Measurements from ENCODE around the gene EFNA5. TPM values are rescaled to one million over a fixed set of nuclear protein-coding genes. Genes with fewer than 3 reads are reported as not detected.

The EFNA5 gene
- total RNA-seq, 3 donors from 2014 or later (not counting 1 experiment from before 2014, with no cell fraction given): 2.2 to 8.1 (median 4.3) TPM

DNA sequence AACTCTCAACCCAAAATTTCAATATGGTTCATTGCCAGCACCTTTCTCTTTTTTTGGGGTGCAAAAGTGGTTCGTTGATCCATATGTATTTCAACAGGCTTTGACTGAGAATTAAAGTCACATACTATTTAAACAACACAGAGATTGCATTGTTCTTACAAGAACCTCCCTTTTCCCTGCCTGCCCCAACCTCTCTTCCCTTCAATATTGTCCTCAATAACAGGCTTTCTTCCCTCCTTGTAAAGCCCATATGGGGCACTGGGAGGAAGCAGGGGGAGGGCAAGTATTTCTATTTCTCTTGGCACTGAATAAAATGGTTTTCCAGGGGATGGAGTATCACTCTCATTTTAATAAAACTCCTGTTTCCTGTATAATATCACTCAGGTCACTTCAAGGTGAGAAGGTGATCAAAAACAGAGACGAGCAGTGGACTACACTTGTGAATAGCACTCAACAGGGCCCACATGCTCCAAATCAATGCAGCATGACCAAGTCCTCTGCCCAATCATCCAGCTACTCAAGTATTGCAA, 65.1 kb downstream of the EFNA5 start:
- no peaks in the 10 kb centered on the region for H3K27me3 ChIP-seq (ENCODE audit: control insufficient read depth, insufficient read depth, low read length)
- Mint-ChIP-seq H3K9me3 (no peaks in the 10 kb centered on the region), H3K27me3 (ENCODE audit: low read depth in 2 of 2) (peaks cover 0 to 33% of the 10 kb centered on the region in 2 donors), H3K4me3 (no peak overlapping the region), H3K4me1 (peaks cover 13 to 19% of the 10 kb centered on the region in 2 donors), H3K36me3 (no peaks in the 10 kb centered on the region), H3K27ac (no peak overlapping the region)
- 78% methylated on average over 2 of the region's 2 CpGs for WGBS (ENCODE audit: insufficient coverage)
- H3K27ac ChIP-seq (ENCODE audit: low read length): no peak overlapping the region
- no peak for DNase-seq
- no peaks in the 10 kb centered on the region for H3K4me1 ChIP-seq (ENCODE audit: control insufficient read depth, insufficient read depth, low read length)
- intact Hi-C loops (cut with micrococcal nuclease): no loop called here
- no peak for ATAC-seq
- no peak for TF ChIP-seq CTCF (IDR thresholded peaks at IDR 0.05)
- no peak overlapping the region for H3K4me3 ChIP-seq (ENCODE audit: low read length)
- H3K9me3 ChIP-seq (ENCODE audit: control insufficient read depth, insufficient read depth, low read length): no peaks in the 10 kb centered on the region
- no peaks in the 10 kb centered on the region for H3K36me3 ChIP-seq (ENCODE audit: control insufficient read depth, insufficient read depth, low read length)

- peaks cover 1 to 29% of the 10 kb centered on the region in 2 donors for H3K27me3 Mint-ChIP-seq (ENCODE audit: low read depth in 2 of 2)
- ATAC-seq: peak in 2 of 3 donors; percentile 43 to 66
- H3K9me3 Mint-ChIP-seq: no peaks in the 10 kb centered on the region
- no peak for DNase-seq
- H3K27ac ChIP-seq (ENCODE audit: low read length): no peak overlapping the region
- H3K4me1 Mint-ChIP-seq: peaks cover 13 to 19% of the 10 kb centered on the region in 2 donors
- H3K4me3 Mint-ChIP-seq: no peak overlapping the region
- no peaks in the 10 kb centered on the region for H3K36me3 Mint-ChIP-seq
- TF ChIP-seq CTCF (IDR thresholded peaks at IDR 0.05): no peak
- H3K9me3 ChIP-seq (ENCODE audit: control insufficient read depth, insufficient read depth, low read length): no peaks in the 10 kb centered on the region
- no peak overlapping the region for H3K4me3 ChIP-seq (ENCODE audit: low read length)
- no peak overlapping the region for H3K27ac Mint-ChIP-seq
- no peaks in the 10 kb centered on the region for H3K27me3 ChIP-seq (ENCODE audit: control insufficient read depth, insufficient read depth, low read length)
- WGBS (ENCODE audit: insufficient coverage): 0% methylated on average over 1 of the region's 3 CpGs
- no peaks in the 10 kb centered on the region for H3K36me3 ChIP-seq (ENCODE audit: control insufficient read depth, insufficient read depth, low read length)
- H3K4me1 ChIP-seq (ENCODE audit: control insufficient read depth, insufficient read depth, low read length): no peaks in the 10 kb centered on the region
- intact Hi-C loops (cut with micrococcal nuclease): no loop called here
These were observed 65.7 kb downstream of the EFNA5 start for GRCh38 chr5:107604990-107605389.

GRCh38 chr5:107604146-107604910, 66.4 kb downstream of the EFNA5 start:
- no peak for DNase-seq
- peaks cover 13 to 19% of the 10 kb centered on the region in 2 donors for H3K4me1 Mint-ChIP-seq
- H3K9me3 Mint-ChIP-seq: no peaks in the 10 kb centered on the region

More at GRCh38 chr5:107604146-107604910, 66.4 kb downstream of the EFNA5 start:
- intact Hi-C loops (cut with micrococcal nuclease): no loop called here
- 82% methylated on average over 10 of the region's 10 CpGs for WGBS (ENCODE audit: insufficient coverage)
- Histone ChIP-seq H3K4me3 (ENCODE audit: low read length) (no peak overlapping the region), H3K27me3 (ENCODE audit: control insufficient read depth, insufficient read depth, low read length) (no peaks in the 10 kb centered on the region), H3K4me1 (ENCODE audit: control insufficient read depth, insufficient read depth, low read length) (no peaks in the 10 kb centered on the region), H3K27ac (ENCODE audit: low read length) (no peak overlapping the region), H3K36me3 (ENCODE audit: control insufficient read depth, insufficient read depth, low read length) (no peaks in the 10 kb centered on the region), H3K9me3 (ENCODE audit: control insufficient read depth, insufficient read depth, low read length) (no peaks in the 10 kb centered on the region)
- Mint-ChIP-seq H3K27me3 (ENCODE audit: low read depth in 2 of 2) (peaks cover 4 to 29% of the 10 kb centered on the region in 2 donors), H3K4me3 (no peak overlapping the region), H3K36me3 (no peaks in the 10 kb centered on the region), H3K27ac (no peak overlapping the region)
- ATAC-seq: no peak
- TF ChIP-seq CTCF (IDR thresholded peaks at IDR 0.05): no peak

Measured in natural killer cell (primary cell).